ENCODE measurements around the gene PNMA8B. TPM values are rescaled to one million over a fixed set of nuclear protein-coding genes. Genes with fewer than 3 reads are reported as not detected.

The PNMA8B gene
- total RNA-seq, 2 donors from 2014 or later = 3.1 to 5.9 TPM

GRCh38 chr19:46489445-46490272 is 6.0 kb downstream of the PNMA8B start:
- Histone ChIP-seq H3K36me3 (ENCODE audit: control insufficient read depth, insufficient read depth, low read length) (no peaks in the 10 kb centered on the region), H3K4me3 (ENCODE audit: low read length) (no peak overlapping the region), H3K27ac (ENCODE audit: low read depth, low read length) (no peak overlapping the region), H3K9ac (ENCODE audit: extremely low read depth, low read length, poor library complexity, severe bottlenecking) (no peak overlapping the region), H3K27me3 (ENCODE audit: control insufficient read depth, insufficient read depth, low read length, poor library complexity, severe bottlenecking) (peaks cover 77% of the 10 kb centered on the region), H3K4me1 (ENCODE audit: control insufficient read depth, insufficient read depth, low read length) (no peaks in the 10 kb centered on the region), H3K9me3 (ENCODE audit: control insufficient read depth, low read length) (no peaks in the 10 kb centered on the region)
- TF ChIP-seq CTCF (conservative IDR thresholded peaks at IDR 0.05) = peak; percentile 66
- peaks cover 6% of the 10 kb centered on the region for H3K4me1 Mint-ChIP-seq
- DNase-seq = peak; percentile 76
- H3K36me3 Mint-ChIP-seq (ENCODE audit: low read depth) = peaks cover 5% of the 10 kb centered on the region
- H3K27me3 Mint-ChIP-seq (ENCODE audit: insufficient read depth) = peaks cover 78% of the 10 kb centered on the region
- peak overlapping the region; percentile 52 for H3K4me3 Mint-ChIP-seq
- H3K27ac Mint-ChIP-seq = no peak overlapping the region
- WGBS, 2 experiments (ENCODE audit: insufficient coverage in 1 of 2, insufficient read length in 1 of 2) = 41 to 44% methylated on average over 37 to 52 of the region's 52 CpGs
- H3K9me3 Mint-ChIP-seq = no peaks in the 10 kb centered on the region

GRCh38 chr19:46488551-46488950 is 7.1 kb downstream of the PNMA8B start:
- H3K27ac Mint-ChIP-seq = no peak overlapping the region
- H3K27me3 ChIP-seq (ENCODE audit: control insufficient read depth, insufficient read depth, low read length, poor library complexity, severe bottlenecking) = peaks cover 66% of the 10 kb centered on the region
- H3K4me3 Mint-ChIP-seq = no peak overlapping the region
- no peak for TF ChIP-seq CTCF (conservative IDR thresholded peaks at IDR 0.05)
- no peak overlapping the region for H3K27ac ChIP-seq (ENCODE audit: low read depth, low read length)
- H3K9ac ChIP-seq (ENCODE audit: extremely low read depth, low read length, poor library complexity, severe bottlenecking) = no peak overlapping the region
- H3K9me3 ChIP-seq (ENCODE audit: control insufficient read depth, low read length) = no peaks in the 10 kb centered on the region
- peak; percentile 50 for DNase-seq
- H3K4me1 Mint-ChIP-seq = peaks cover 6% of the 10 kb centered on the region
- peaks cover 68% of the 10 kb centered on the region for H3K27me3 Mint-ChIP-seq (ENCODE audit: insufficient read depth)
- no peaks in the 10 kb centered on the region for H3K4me1 ChIP-seq (ENCODE audit: control insufficient read depth, insufficient read depth, low read length)
- H3K4me3 ChIP-seq (ENCODE audit: low read length) = no peak overlapping the region
- no peaks in the 10 kb centered on the region for H3K36me3 Mint-ChIP-seq (ENCODE audit: low read depth)
- 75 to 86% methylated on average over 9 to 11 of the region's 11 CpGs for WGBS, 2 experiments (ENCODE audit: insufficient coverage in 1 of 2, insufficient read length in 1 of 2)
- H3K36me3 ChIP-seq (ENCODE audit: control insufficient read depth, insufficient read depth, low read length) = no peaks in the 10 kb centered on the region
- H3K9me3 Mint-ChIP-seq = no peaks in the 10 kb centered on the region

GRCh38 chr19:46487802-46488445 is 7.7 kb downstream of the PNMA8B start:
- peak overlapping the region; percentile 68 for H3K4me3 ChIP-seq (ENCODE audit: low read length)
- no peaks in the 10 kb centered on the region for H3K9me3 ChIP-seq (ENCODE audit: control insufficient read depth, low read length)
- TF ChIP-seq CTCF (conservative IDR thresholded peaks at IDR 0.05) = peak; percentile 94
- DNase-seq = peak; percentile 95
- no peak overlapping the region for H3K9ac ChIP-seq (ENCODE audit: extremely low read depth, low read length, poor library complexity, severe bottlenecking)
- H3K27ac Mint-ChIP-seq = no peak overlapping the region
- H3K9me3 Mint-ChIP-seq = no peaks in the 10 kb centered on the region
- peak overlapping the region; percentile 42 for H3K4me3 Mint-ChIP-seq
- H3K36me3 ChIP-seq (ENCODE audit: control insufficient read depth, insufficient read depth, low read length) = no peaks in the 10 kb centered on the region
- WGBS, 2 experiments (ENCODE audit: insufficient coverage in 1 of 2, insufficient read length in 1 of 2) = 15% methylated on average over 18 to 38 of the region's 38 CpGs
- H3K27ac ChIP-seq (ENCODE audit: low read depth, low read length) = no peak overlapping the region
- H3K4me1 ChIP-seq (ENCODE audit: control insufficient read depth, insufficient read depth, low read length) = no peaks in the 10 kb centered on the region
- H3K36me3 Mint-ChIP-seq (ENCODE audit: low read depth) = no peaks in the 10 kb centered on the region
- H3K4me1 Mint-ChIP-seq = peaks cover 6% of the 10 kb centered on the region
- H3K27me3 ChIP-seq (ENCODE audit: control insufficient read depth, insufficient read depth, low read length, poor library complexity, severe bottlenecking) = peaks cover 61% of the 10 kb centered on the region
- peaks cover 65% of the 10 kb centered on the region for H3K27me3 Mint-ChIP-seq (ENCODE audit: insufficient read depth)
